GM19035 (cell line): Measurements from ENCODE around the gene CUBN.

Experiments used
- ATAC-seq: cut with Tn5 transposase; IDR thresholded peaks from one replicate; pipeline ENCODE4 v1.9.1; 2021; ENCODE audit not compliant: unreplicated experiment

Gene CUBN

GRCh38 chr10:17109046-17109445 is 20.6 kb downstream of the CUBN start:
- ATAC-seq, result no peak

- ATAC-seq, result no peak
Measured at GRCh38 chr10:17106991-17107390, 22.6 kb downstream of the CUBN start.

GRCh38 chr10:17101910-17102266 is 27.7 kb downstream of the CUBN start:
- no peak for ATAC-seq

GRCh38 chr10:17101257-17101909 is 28.2 kb downstream of the CUBN start:
- ATAC-seq, result no peak

GRCh38 chr10:17100586-17100985 is 29.0 kb downstream of the CUBN start:
- no peak for ATAC-seq

GRCh38 chr10:17098012-17098411 is 31.6 kb downstream of the CUBN start:
- ATAC-seq, result no peak

GRCh38 chr10:17094844-17095243 is 34.8 kb downstream of the CUBN start:
- no peak for ATAC-seq

GRCh38 chr10:17092986-17093803 is 36.4 kb downstream of the CUBN start:
- no peak for ATAC-seq

- no peak for ATAC-seq
Measured at GRCh38 chr10:17092216-17092944, 37.2 kb downstream of the CUBN start.

- no peak for ATAC-seq
Measured at GRCh38 chr10:17088118-17088806, 41.3 kb downstream of the CUBN start.

GRCh38 chr10:17086865-17087367 is 42.7 kb downstream of the CUBN start:
- no peak for ATAC-seq

GRCh38 chr10:17085011-17085725 is 44.4 kb downstream of the CUBN start:
- no peak for ATAC-seq

GRCh38 chr10:17084258-17084657 is 45.4 kb downstream of the CUBN start:
- ATAC-seq, result no peak

GRCh38 chr10:17081431-17081830 is 48.2 kb downstream of the CUBN start:
- no peak for ATAC-seq

- ATAC-seq, result no peak
Measured at GRCh38 chr10:17077890-17078289, 51.7 kb downstream of the CUBN start.

GRCh38 chr10:17077346-17077781 is 52.2 kb downstream of the CUBN start:
- no peak for ATAC-seq

GRCh38 chr10:17076626-17077345 is 52.8 kb downstream of the CUBN start:
- no peak for ATAC-seq

- ATAC-seq, result no peak
Measured at GRCh38 chr10:17075533-17076359, 53.9 kb downstream of the CUBN start.

- no peak for ATAC-seq
Measured at GRCh38 chr10:17074541-17074847, 55.1 kb downstream of the CUBN start.
